Measurements from ENCODE around the gene DENND5B. TPM values are rescaled to one million over a fixed set of nuclear protein-coding genes. Genes with fewer than 3 reads are reported as not detected.

DENND5B gene
- total RNA-seq, 1 experiment from 2014 or later = 34.9 TPM

- intact Hi-C loops (cut with micrococcal nuclease; ENCODE audit: unreplicated experiment) = loop anchor here (5.0 kb wide), 1 partner anchor 113 kb away; the partner anchor contains the start of gene DENND5B
- no peak overlapping the region for H3K4me3 Mint-ChIP-seq (ENCODE audit: unreplicated experiment)
- H3K36me3 Mint-ChIP-seq (ENCODE audit: insufficient read depth, unreplicated experiment) = no peaks in the 10 kb centered on the region
- no peak overlapping the region for H3K27ac Mint-ChIP-seq (ENCODE audit: unreplicated experiment)
- ChIA-PET POLR2A (no interaction called here), CTCF (no interaction called here)
- H3K27me3 Mint-ChIP-seq (ENCODE audit: insufficient read depth, unreplicated experiment) = no peaks in the 10 kb centered on the region
- H3K27me3 ChIP-seq (replicated peaks; ENCODE audit: control insufficient read depth, insufficient read depth, low read length) = no peaks in the 10 kb centered on the region
- H3K4me3 ChIP-seq (ENCODE audit: low read depth, low read length) = no peak overlapping the region
- H3K36me3 ChIP-seq (ENCODE audit: control insufficient read depth, insufficient read depth, low read length) = 0 out of 2 replicates have a peak, but pooled peaks cover 1% of the 10 kb centered on the region
- no peak for TF ChIP-seq CTCF (IDR thresholded peaks at IDR 0.05; ENCODE audit: insufficient read depth in 1 of 2, low read depth in 1 of 2, low read length in 1 of 2, severe bottlenecking in 1 of 2, unreplicated experiment in 1 of 2)
- H3K4me1 ChIP-seq = no peaks in the 10 kb centered on the region
- no TSS peak for BruUV-seq (replicated peaks)
- peaks cover 20% of the 10 kb centered on the region for H3K4me1 Mint-ChIP-seq (ENCODE audit: low read depth, unreplicated experiment)
- H3K9me3 ChIP-seq = no peaks in the 10 kb centered on the region
- no peaks in the 10 kb centered on the region for H3K9me3 Mint-ChIP-seq (ENCODE audit: unreplicated experiment)
- DNase-seq = no peak
Measured at GRCh38 chr12:31478898-31479297, 112.0 kb downstream of the DENND5B start.

- no peak for TF ChIP-seq CTCF (IDR thresholded peaks at IDR 0.05; ENCODE audit: insufficient read depth in 1 of 2, low read depth in 1 of 2, low read length in 1 of 2, severe bottlenecking in 1 of 2, unreplicated experiment in 1 of 2)
- Mint-ChIP-seq H3K27me3 (ENCODE audit: insufficient read depth, unreplicated experiment) (no peaks in the 10 kb centered on the region), H3K4me3 (ENCODE audit: unreplicated experiment) (no peak overlapping the region), H3K4me1 (ENCODE audit: low read depth, unreplicated experiment) (peaks cover 20% of the 10 kb centered on the region), H3K9me3 (ENCODE audit: unreplicated experiment) (no peaks in the 10 kb centered on the region), H3K27ac (ENCODE audit: unreplicated experiment) (no peak overlapping the region), H3K36me3 (ENCODE audit: insufficient read depth, unreplicated experiment) (no peaks in the 10 kb centered on the region)
- ChIA-PET POLR2A (no interaction called here), CTCF (no interaction called here)
- no TSS peak for BruUV-seq (replicated peaks)
- H3K36me3 ChIP-seq (ENCODE audit: control insufficient read depth, insufficient read depth, low read length) = 0 out of 2 replicates have a peak, but pooled peaks cover 1% of the 10 kb centered on the region
- no peak for DNase-seq
- no peaks in the 10 kb centered on the region for H3K4me1 ChIP-seq
- H3K9me3 ChIP-seq = no peaks in the 10 kb centered on the region
- H3K27me3 ChIP-seq (replicated peaks; ENCODE audit: control insufficient read depth, insufficient read depth, low read length) = no peaks in the 10 kb centered on the region
- intact Hi-C loops (cut with micrococcal nuclease; ENCODE audit: unreplicated experiment) = loop anchor here (5.0 kb wide), 1 partner anchor 114 kb away; the partner anchor contains the start of gene DENND5B
- H3K4me3 ChIP-seq (ENCODE audit: low read depth, low read length) = no peak overlapping the region
Measured at GRCh38 chr12:31478425-31478824, 112.5 kb downstream of the DENND5B start.

GRCh38 chr12:31477687-31478086 lies 113.2 kb downstream of the DENND5B start:
- no peaks in the 10 kb centered on the region for H3K27me3 ChIP-seq (replicated peaks; ENCODE audit: control insufficient read depth, insufficient read depth, low read length)
- H3K4me1 Mint-ChIP-seq (ENCODE audit: low read depth, unreplicated experiment) = peaks cover 20% of the 10 kb centered on the region
- POLR2A ChIA-PET = no interaction called here
- H3K27ac Mint-ChIP-seq (ENCODE audit: unreplicated experiment) = no peak overlapping the region
- H3K4me3 ChIP-seq (ENCODE audit: low read depth, low read length) = no peak overlapping the region
- H3K9me3 ChIP-seq = no peaks in the 10 kb centered on the region
- H3K36me3 Mint-ChIP-seq (ENCODE audit: insufficient read depth, unreplicated experiment) = no peaks in the 10 kb centered on the region
- no peaks in the 10 kb centered on the region for H3K27me3 Mint-ChIP-seq (ENCODE audit: insufficient read depth, unreplicated experiment)
- no peak for TF ChIP-seq CTCF (IDR thresholded peaks at IDR 0.05; ENCODE audit: insufficient read depth in 1 of 2, low read depth in 1 of 2, low read length in 1 of 2, severe bottlenecking in 1 of 2, unreplicated experiment in 1 of 2)
- no TSS peak for BruUV-seq (replicated peaks)
- DNase-seq = no peak
- 0 out of 2 replicates have a peak, but pooled peaks cover 1% of the 10 kb centered on the region for H3K36me3 ChIP-seq (ENCODE audit: control insufficient read depth, insufficient read depth, low read length)
- H3K4me1 ChIP-seq = no peaks in the 10 kb centered on the region
- H3K9me3 Mint-ChIP-seq (ENCODE audit: unreplicated experiment) = no peaks in the 10 kb centered on the region
- CTCF ChIA-PET = no interaction called here
- intact Hi-C loops (cut with micrococcal nuclease; ENCODE audit: unreplicated experiment) = loop anchor here (5.0 kb wide), 1 partner anchor 115 kb away; the partner anchor contains the start of gene DENND5B
- no peak overlapping the region for H3K4me3 Mint-ChIP-seq (ENCODE audit: unreplicated experiment)

Data from Caco-2 (cell line).